GM19240 (cell line): ENCODE data around the gene RGMA.
A peak's percentile ranks its signal among the peaks of the same experiment; 100 is the strongest.
"Not testable (repeated sequence)": the region's sequence is repeated elsewhere in the genome, so short reads cannot be mapped to it uniquely, and the experiment has no call there.

Experiments used
- DNase-seq: peaks from one replicate; pipeline ENCODE4 v3.0.0; 2011; ENCODE audit warnings: low spot score; ENCODE audit not compliant: insufficient read length

RGMA gene

DNA sequence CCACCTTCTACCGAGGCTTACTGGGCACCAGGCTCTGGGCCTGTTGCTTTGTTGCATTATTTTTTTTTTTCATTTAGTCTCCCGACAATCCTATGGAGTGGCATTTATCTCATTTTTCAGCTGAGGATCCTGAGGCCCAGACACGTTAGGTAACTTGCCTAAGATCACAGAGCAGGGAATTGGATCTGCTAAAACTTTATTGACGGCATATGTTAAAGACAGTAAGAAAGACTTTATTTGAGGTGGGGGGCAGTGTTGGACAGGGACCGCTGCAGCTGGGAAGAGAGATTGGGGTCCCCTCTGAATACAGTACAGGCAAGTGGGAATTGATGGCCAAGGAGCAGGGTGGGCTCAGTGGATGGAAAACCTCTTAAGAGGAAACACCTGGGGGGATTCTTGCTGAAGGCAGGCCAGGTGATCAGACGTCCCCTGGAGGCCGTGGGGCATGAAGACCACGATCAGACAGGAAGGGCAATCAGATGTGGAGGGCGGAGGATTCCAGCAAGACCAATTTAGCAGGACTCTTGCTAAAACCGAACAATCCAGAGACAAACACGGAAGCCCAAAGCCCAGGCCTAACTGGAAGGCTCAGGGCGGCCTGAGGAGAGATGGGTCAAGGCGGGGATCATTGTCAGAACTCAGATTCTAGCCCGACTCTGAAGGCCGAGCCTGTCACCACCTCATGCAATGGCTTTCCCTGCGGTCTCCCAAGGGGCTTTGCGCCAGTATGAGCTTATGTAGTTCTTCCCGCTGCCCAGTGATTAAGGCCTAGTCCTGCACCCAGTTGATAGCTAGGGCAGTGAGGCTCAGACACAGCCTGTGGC, 53.7 kb downstream of the RGMA start:
- DNase-seq, result no peak

- DNase-seq, result no peak
These were observed 54.5 kb downstream of the RGMA start for GRCh38 chr15:93034512-93034911.

- DNase-seq, result no peak
These were observed 55.5 kb downstream of the RGMA start for GRCh38 chr15:93033434-93034045.

DNA sequence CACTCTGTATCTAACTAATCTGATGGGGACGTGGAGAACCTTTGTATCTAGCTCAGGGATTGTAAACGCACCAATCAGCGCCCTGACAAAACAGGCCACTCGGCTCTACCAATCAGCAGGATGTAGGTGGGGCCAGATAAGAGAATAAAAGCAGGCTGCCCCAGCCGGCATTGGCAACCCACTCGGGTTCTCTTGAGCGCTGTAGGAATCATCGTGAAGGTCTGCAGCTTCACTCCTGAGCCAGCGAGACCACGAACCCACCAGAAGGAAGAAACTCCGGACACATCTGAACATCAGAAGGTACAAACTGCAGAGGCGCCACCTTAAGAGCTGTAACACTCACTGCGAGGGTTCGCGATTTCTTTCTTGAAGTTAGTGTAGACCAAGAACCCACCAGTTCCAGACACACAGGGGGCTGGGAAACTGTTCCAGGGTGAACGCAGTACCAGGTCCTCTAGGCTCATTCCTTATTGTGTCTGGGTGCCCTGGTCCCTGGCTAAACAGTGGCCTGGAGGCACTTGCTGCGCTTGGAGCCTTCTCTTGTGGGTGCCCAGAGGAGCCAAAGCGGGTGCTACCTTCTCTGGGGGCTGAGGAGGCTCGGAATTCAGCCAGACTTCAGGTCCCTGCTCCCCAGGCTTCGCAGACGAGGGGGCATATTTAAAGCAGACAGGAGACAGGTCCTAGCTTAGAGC, 56.4 kb downstream of the RGMA start:
- DNase-seq, result not testable (repeated sequence)

DNA sequence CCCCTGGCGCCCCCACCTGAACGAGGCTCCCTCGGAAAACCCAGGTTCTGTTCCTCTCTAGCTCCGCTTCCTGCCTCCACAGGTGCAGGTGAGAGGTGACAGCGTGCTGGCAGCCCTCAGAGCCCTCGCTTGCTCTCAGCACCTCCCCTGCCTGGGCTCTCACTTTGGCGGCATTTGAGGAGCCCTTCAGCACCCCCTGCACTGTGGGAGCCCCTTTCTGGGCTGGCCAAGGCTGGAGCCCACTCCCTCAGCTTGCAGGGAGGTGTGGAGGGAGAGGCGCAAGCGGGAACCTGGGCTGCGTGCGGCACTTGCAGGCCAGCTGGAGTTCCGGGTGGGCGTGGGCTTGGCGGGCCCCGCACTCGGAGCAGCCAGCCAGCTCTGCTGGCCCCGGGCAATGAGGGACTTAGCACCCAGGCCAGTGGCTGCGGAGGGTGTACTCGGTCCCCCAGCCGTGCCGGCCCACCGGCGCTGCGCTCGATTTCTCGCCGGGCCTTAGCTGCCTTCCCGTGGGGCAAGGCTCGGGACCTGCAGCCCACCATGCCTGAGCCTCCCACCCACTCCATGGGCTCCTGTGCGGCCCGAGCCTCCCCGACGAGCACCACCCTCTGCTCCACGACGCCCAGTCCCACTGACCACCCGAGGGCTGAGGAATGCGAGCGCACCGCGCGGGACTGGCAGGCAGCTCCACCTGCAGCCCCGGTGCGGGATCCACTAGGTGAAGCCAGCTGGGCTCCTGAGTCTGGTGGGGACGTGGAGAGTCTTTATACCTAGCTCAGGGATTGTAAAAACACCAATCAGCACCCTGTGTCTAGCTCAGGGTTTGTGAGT, 57.2 kb downstream of the RGMA start:
- not testable (repeated sequence) for DNase-seq

DNA sequence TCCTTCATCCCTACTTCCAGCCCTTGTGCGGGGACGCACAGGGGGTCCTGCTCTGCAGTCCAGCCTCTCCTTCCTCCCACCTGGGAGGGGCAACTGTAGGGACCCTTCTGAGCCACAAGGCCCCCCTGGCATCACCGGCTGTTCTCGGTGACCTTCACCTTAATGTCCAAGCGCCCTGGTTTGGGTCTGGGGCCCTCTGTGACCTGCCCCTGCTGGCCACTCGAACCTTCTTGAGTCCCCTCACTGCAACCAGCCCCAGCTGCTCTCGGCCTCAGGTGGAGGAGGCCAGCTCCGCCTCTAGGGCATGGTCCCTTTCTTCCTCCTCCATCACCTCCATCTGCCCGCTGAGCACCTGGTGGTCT, 57.9 kb downstream of the RGMA start:
- no peak for DNase-seq

- peak; percentile 59 for DNase-seq
These were observed 58.4 kb downstream of the RGMA start for GRCh38 chr15:93030430-93031102.

- DNase-seq, result no peak
These were observed 59.1 kb downstream of the RGMA start for GRCh38 chr15:93029836-93030429.

- DNase-seq, result no peak
These were observed 59.7 kb downstream of the RGMA start for GRCh38 chr15:93029214-93029835.

GRCh38 chr15:93028632-93029213, 60.3 kb downstream of the RGMA start:
- DNase-seq, result no peak

DNA sequence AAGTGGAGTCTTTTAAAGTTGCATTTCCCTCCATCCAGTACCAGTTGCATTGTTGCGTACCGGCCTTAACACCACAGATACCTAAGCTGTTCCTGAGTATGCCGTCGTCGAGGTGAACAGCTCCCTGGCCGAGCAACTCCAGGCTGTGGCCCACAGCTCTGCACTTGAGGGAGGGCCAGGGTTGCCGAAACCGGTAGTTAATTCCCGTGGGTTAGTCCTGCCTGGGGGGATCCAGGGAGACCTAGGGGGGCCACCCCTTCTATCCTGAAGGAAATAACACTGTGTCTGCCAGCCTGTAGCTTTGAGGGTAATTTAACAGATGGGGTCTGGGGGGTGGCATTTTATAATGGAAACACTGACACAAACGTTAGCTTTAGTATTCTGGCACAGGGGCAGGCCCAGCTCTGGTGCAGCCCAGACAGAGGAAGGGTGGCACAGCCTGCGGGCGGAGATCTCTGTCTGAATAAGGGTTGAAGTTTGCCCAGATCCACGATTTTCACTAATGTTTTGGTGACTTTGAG, 60.8 kb downstream of the RGMA start:
- DNase-seq, result no peak

GRCh38 chr15:93027413-93027812, 61.6 kb downstream of the RGMA start:
- no peak for DNase-seq

- DNase-seq, result no peak
These were observed 62.6 kb downstream of the RGMA start for GRCh38 chr15:93026380-93026817.

DNA sequence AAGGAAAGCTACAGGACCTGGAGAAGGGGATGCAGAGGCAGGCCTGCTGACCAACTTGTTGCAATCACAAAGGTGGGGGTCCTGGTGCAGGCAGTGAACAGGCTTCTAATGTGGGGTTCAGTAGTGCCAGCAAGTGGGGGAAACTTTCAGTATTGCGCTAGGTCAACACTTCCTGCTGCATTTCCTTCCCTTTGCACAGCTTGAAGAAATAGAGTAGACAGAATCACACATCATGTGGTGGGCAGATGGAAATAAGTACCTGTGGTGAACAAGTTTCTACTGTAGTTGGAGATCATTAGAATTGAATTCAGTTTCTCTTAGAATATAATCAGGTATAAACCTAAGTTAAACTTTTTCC, 63.4 kb downstream of the RGMA start:
- no peak for DNase-seq

DNA sequence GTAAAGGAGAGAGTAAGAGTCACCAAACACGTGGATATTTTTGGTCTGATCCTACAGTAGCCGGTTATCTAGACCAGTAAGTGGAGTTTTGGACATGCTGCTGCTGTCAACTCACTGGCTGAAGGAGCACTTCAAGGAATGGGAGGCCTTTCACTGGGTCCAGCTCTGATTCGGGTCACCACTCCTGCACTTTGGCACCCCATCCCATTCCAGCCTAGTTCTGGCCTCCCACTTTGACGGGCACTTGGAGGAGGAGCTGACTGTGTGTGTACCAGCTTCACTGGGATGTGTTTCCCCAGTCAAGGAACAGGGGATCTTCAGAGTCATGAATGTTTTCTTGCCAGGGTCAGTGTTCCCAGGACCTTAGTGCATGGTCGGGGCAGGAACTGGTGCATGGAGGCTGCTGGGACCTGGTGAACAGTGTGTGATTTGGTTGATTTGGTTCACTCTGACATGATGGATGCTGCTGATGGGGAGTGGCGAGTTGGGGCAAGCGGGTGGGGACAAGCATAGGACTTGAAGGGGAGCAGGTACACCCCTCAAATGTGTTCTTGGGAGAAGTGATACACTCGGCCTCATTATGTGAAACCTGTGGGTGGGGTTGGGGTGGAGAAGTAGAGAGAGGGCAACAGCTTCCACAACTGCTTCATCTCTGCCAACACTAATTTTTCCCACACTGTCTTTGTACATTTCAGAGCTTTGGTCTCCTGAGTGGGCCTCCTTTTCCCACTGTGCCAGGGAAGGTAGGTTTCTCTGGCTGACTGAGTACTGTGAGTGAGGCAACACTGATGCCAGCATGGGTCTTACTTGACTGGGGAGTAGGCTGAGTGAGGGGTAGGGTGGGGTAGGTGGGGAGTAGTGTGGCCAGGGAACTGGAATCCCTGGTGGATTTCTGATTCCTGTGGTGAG, 64.0 kb downstream of the RGMA start:
- DNase-seq, result no peak

DNA sequence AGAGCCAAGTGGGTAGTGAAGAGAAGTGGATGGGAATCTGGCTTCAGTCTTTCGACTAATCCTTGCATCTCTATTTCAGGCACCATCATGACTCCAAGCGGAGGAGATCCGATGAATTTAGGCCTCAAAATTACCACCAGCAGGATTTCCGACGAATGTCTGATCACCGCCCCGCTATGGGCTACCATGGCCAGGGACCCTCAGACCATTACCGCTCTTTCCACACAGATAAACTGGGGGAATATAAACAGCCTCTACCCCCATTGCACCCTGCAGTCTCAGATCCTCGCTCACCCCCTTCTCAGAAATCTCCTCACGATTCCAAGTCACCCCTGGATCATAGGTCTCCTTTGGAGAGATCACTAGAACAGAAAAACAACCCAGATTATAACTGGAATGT, 64.7 kb downstream of the RGMA start:
- DNase-seq, result no peak

DNA sequence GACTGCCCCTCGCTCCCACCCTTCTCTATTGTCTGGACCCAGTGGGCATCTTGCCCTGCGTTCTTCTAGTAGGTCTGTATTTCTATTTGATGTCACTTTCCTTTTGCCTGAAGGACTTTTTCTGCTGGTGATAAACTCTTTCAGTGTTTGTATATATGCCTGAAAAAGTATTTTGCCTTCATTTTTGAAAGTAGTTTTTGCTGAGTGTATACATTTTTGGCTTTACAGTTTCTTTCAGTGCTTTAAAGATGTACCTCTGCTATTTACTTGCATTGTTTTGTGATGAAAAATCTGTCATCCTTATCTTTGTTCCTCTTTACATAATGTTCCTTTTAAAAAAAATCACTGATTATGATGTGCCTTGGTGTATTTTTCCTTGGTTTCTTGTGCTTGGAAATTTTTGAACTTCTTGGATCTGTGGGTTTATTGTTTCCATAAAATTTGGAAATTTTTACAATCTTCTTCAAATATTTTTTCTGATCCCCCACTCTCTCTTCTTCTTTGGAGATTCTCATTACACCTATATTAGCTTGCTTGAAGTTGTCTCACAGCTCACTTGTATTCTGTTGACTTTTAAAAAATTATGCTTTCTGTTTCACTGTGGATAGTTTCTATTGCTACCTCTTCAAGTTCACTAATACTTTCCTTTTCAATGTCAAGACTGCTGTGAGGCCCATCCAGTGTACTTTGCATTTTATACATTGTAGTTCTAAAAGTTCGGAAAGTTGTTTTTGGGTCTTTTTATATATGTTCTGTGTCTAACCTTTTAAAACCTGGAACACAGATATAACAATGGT, 67.8 kb downstream of the RGMA start:
- DNase-seq, result no peak

DNA sequence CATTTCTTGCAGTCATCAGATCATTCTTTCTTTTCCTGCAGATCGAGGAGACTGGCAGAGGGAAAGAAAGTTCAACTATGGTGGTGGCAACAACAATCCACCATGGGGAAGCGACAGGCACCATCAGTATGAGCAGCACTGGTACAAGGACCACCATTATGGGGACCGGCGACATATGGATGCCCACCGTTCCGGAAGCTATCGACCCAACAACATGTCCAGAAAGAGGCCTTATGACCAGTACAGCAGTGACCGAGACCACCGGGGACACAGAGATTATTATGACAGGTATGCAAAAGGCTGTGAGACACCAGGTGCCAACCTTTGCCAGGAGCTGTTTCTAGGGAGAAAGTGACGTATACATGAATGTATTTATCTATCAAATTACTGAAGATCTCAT, 69.0 kb downstream of the RGMA start:
- DNase-seq, result no peak
